GM08714 (cell line): Measurements from ENCODE around the gene SPN.
"Not testable (repeated sequence)": the region's sequence is repeated elsewhere in the genome, so short reads cannot be mapped to it uniquely, and the experiment has no call there.

Source experiments
- H3K4me3 ChIP-seq: fragments of 200-500 bp; sonication (Bioruptor generic); 2 replicates; pipeline ENCODE4 v1.5.1; 2014; ENCODE audit warnings: mild to moderate bottlenecking, low read length, inconsistent platforms
- ZNF274 ChIP-seq: IDR thresholded peaks from 2 replicates; pipeline ENCODE4 v1.6.1; 2012; ENCODE audit warnings: mild to moderate bottlenecking, low read depth, low read length

The SPN gene

GRCh38 chr16:29699324-29700219 is 36.5 kb downstream of the SPN start:
- H3K4me3 ChIP-seq = no peak overlapping the region
- no peak for TF ChIP-seq ZNF274

- H3K4me3 ChIP-seq = no peak overlapping the region
- TF ChIP-seq ZNF274 = no peak
Measured at GRCh38 chr16:29700253-29700987, 37.4 kb downstream of the SPN start.

- no peak for TF ChIP-seq ZNF274
- no peak overlapping the region for H3K4me3 ChIP-seq
Measured at GRCh38 chr16:29701214-29701555, 38.1 kb downstream of the SPN start.

- TF ChIP-seq ZNF274 = no peak
- peak overlapping the region; percentile 38; the same call in 1 of the 2 replicates for H3K4me3 ChIP-seq
Measured at GRCh38 chr16:29702269-29702668, 39.2 kb downstream of the SPN start.

GRCh38 chr16:29705030-29705429 is 42.0 kb downstream of the SPN start:
- TF ChIP-seq ZNF274 = no peak

GRCh38 chr16:29707160-29707559 is 44.1 kb downstream of the SPN start:
- not testable (repeated sequence) for H3K4me3 ChIP-seq

More at GRCh38 chr16:29705030-29705429, 42.0 kb downstream of the SPN start:
- no peak overlapping the region for H3K4me3 ChIP-seq

GRCh38 chr16:29708917-29709600 is 46.0 kb downstream of the SPN start:
- no peak for TF ChIP-seq ZNF274
- H3K4me3 ChIP-seq = no peak overlapping the region

GRCh38 chr16:29709657-29710056 is 46.6 kb downstream of the SPN start:
- H3K4me3 ChIP-seq = not testable (repeated sequence)

- TF ChIP-seq ZNF274 = no peak
- no peak overlapping the region for H3K4me3 ChIP-seq
Measured at GRCh38 chr16:29710227-29711219, 47.5 kb downstream of the SPN start.

- no peak overlapping the region for H3K4me3 ChIP-seq
- TF ChIP-seq ZNF274 = no peak
Measured at GRCh38 chr16:29712809-29713208, 49.8 kb downstream of the SPN start.

- H3K4me3 ChIP-seq = no peak overlapping the region
- TF ChIP-seq ZNF274 = no peak
Measured at GRCh38 chr16:29714396-29714795, 51.3 kb downstream of the SPN start.

GRCh38 chr16:29714972-29715371 is 51.9 kb downstream of the SPN start:
- H3K4me3 ChIP-seq = no peak overlapping the region
- no peak for TF ChIP-seq ZNF274

GRCh38 chr16:29717113-29717512 is 54.1 kb downstream of the SPN start:
- H3K4me3 ChIP-seq = no peak overlapping the region
- TF ChIP-seq ZNF274 = no peak

GRCh38 chr16:29719063-29719462 is 56.0 kb downstream of the SPN start:
- TF ChIP-seq ZNF274 = no peak
- no peak overlapping the region for H3K4me3 ChIP-seq
